GM12873 (cell line): ENCODE data around the gene DENND1C.
A peak's percentile ranks its signal among the peaks of the same experiment; 100 is the strongest.

Experiments
- TF ChIP-seq, protein P1 (sequence below): IDR thresholded peaks from 2 replicates; pipeline ENCODE4 v1.5.1; 2012; ENCODE audit warnings: low read depth, mild to moderate bottlenecking, moderate library complexity, low read length, control low read depth; ENCODE audit not compliant: insufficient read depth; ENCODE audit errors: missing control alignments

The DENND1C gene

DNA sequence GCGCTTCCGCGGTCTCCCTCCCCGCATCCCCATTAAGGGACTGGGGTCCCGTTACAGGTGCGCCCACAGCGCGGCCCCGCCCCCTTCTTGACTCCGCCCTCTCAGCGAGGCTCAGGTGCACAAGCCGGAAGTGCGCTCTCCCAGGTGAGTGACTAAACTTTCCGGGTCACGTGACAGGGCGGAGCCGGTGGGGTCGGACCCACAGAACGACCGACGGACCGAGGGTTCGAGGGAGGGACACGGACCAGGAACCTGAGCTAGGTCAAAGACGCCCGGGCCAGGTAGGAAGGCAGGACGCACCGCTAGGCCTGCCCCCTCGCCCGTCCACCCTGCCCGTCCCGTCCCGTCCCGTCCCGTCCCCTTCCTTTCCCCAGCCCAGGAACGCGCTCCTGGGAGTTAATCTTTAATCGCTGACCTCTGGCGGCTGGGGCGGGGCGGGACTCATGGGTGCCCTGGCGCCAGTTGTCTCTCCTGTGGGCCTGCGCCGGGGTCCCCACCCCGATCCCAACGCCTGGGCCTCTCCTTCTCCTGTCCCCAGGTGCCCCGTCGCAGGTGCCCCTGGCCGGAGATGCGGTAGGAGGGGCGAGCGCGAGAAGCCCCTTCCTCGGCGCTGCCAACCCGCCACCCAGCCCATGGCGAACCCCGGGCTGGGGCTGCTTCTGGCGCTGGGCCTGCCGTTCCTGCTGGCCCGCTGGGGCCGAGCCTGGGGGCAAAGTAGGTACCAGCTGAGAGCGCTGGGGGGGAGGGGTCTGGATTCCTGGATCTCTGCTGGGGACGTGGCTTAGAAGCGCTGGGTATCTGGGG lies 17.3 kb downstream of the DENND1C start, which contains the start of gene CRB3:
CRB3 (plus strand) TSS at position 202 of the 804 bp plus-strand sequence; CDS start at position 633, 431 bp downstream.
- TF ChIP-seq, protein P1, sequence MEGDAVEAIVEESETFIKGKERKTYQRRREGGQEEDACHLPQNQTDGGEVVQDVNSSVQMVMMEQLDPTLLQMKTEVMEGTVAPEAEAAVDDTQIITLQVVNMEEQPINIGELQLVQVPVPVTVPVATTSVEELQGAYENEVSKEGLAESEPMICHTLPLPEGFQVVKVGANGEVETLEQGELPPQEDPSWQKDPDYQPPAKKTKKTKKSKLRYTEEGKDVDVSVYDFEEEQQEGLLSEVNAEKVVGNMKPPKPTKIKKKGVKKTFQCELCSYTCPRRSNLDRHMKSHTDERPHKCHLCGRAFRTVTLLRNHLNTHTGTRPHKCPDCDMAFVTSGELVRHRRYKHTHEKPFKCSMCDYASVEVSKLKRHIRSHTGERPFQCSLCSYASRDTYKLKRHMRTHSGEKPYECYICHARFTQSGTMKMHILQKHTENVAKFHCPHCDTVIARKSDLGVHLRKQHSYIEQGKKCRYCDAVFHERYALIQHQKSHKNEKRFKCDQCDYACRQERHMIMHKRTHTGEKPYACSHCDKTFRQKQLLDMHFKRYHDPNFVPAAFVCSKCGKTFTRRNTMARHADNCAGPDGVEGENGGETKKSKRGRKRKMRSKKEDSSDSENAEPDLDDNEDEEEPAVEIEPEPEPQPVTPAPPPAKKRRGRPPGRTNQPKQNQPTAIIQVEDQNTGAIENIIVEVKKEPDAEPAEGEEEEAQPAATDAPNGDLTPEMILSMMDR: no peak

DNA sequence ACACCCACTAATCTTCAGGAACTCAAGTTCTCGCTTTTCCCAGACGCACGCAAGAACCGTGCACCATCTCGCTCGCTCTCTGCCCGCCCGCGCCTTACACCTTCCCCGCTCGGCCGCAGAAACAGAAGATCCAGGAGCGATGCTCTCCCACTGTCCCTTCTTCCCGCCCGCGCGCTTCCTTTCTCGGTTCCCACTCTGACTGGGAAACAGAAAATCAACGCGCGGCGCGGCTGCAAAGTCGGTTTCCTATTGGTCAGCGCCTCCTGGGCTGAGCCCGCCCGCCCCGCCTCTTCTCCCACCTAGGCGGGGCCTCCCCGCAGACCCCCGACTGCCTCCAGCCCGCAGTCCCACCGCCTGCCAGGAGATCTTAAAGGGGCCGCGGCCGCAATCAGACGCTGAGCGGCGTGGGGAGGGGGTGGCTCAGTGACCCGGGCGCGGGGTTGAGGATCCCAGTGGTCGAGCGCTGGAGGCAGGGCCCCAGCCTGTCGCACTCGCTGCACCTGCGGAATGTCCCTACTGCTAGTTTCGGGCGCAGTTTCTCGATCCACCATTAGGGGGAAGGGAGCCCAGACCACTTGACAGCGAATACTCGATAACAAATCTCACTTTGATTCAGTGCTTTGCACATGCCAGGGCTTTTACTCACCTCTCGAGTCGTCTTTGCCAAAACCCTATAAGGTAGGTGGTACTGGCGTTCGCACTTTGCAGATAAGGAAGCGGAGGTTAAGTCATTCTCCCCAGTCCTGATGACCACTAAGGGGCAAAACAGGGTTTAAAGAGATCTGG lies 21.3 kb downstream of the DENND1C start:
- TF ChIP-seq, protein P1: peak; percentile 73

DNA sequence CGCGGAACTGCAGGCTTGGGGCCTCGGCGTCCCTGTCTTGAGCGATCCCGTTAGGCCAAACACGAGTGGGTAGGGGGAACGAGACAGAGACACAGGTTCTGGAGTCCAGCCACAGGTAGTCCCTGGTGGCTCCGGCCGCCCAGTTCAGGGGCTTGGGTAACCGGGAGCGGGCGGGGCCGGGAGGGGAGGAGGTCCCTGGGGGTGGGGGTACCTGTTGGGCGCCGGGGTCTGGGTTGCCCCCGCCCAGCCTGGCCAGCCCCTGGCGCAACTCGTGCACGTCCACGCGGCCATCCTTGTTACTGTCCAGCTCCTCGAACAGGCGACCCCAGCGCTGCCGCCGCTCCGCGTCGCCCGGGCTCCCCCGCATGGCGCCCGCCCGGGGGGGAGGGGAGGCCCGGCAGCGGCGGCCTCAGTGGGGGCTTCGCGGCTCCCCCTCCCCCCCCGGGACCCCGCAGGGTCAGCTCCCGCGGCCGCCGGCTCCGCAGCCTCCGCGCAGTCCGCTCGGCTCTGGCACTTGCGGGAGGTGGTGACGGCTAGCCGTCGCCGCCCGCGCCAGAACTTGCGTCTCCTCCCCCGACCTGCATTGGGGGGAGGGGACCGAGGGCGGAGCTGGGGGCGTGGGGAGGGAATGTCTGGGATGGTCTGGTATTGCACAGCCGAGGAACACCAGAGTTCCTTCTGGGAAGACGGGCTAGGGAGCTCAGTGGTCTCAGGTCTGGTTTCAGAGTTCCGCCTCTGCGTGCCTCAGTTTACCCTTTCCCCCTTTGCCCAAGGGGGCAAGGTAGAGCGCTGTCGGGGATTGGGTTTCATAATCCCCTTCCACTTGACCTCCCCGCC lies 22.1 kb downstream of the DENND1C start, which contains the start of gene SLC25A23:
SLC25A23 (minus strand) TSS at position 531 of the 837 bp plus-strand sequence; CDS start at position 367, 164 bp downstream.
- TF ChIP-seq, protein P1: no peak

DNA sequence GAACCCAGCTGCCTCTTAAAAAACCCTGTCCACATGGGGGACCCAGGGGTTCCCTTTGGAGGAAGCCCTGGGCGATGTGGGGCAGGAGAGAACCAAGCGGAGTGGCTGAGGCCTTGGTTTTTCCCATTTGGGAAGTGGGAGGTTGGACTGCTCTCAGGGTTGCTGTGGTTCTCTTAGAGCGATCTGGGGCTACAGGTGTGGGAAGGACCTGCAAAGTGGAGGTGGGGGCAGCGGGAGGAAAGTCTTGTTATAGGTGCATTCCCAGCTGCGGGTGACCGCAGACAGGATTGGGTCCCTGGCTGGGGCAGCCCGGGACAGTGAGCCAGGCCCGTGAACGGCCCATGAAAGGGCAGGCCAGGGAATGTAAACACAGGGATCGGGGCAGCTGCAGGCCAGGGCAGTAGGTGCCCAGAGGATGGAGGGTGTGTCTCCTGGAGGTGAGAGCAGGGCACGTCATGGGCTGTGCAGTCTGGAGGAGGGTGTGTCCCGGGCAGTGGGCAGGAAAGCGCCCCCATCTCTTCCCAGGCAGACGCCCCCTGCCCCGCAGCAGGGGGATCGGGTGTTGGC lies 22.8 kb downstream of the DENND1C start:
- TF ChIP-seq, protein P1: no peak

DNA sequence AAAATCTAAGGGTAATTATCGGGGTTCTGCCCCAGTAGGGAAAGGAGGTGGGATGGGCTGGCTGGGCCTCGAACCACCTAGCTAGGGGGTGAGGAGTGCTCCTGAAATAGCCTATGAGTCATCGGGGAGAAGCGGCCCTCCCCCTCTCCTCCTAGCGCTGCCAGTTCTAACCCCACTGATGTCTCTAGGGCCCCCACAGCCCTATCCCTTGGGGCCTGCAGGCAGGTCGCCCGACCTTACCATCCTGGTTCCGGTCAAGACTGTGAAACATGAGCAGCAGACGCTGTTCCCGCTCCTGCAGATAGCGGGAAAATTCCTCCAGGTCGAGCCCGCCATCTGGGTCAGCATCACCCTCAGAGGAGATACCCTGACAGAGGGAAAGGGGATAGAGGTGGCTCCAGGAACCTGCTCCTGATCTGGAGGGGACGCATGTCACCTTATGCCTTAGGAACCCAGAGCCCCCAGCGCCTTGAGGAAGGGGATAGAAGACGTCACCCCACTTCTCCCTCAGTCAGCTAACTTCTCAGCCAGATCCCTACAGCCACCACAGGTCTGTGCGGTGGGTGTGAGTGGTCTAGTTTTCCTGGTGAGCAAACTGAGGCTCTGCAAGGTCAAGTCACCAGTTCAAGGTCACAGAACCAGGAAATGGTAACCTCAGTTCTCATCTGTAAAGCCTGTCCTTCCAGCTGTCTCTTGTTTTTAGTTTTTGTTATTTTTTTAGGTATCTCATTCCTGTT lies 23.5 kb downstream of the DENND1C start:
- TF ChIP-seq, protein P1: no peak

DNA sequence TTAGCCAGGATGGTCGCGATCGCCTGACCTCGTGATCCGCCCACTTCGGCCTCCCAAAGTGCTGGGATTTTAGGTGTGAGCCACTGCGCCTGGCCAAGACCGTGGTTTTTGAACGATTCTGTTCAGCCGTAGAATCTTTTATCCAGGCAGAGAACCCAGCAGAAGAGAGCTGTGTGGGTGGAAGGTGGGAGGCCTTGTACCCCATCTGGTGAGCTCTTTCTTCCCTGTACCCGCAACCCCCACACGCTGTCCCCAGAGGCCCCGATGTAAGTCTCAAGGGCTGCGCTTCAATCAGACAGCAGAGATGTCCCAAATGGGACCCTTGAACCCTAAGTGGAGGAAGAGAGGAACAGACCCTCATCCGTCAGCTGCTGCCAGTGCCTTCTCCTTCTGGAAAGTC lies 25.7 kb downstream of the DENND1C start:
- TF ChIP-seq, protein P1: no peak
